Measurements from ENCODE around the gene MYO10.

Gene MYO10

GRCh38 chr5:16869821-16870796 is 66.0 kb downstream of the MYO10 start:
- Histone ChIP-seq H3K4me2 (ENCODE audit: low read length) (no peak overlapping the region), H2AFZ (ENCODE audit: low read depth, low read length) (no peak overlapping the region), H3K79me2 (ENCODE audit: low read length) (no peaks in the 10 kb centered on the region), H3K9me3 (ENCODE audit: insufficient read depth, low read length) (no peaks in the 10 kb centered on the region), H3K27ac (ENCODE audit: low read length) (no peak overlapping the region), H4K20me1 (ENCODE audit: insufficient read depth, low read length) (no peaks in the 10 kb centered on the region), H3K4me1 (ENCODE audit: low read length) (no peaks in the 10 kb centered on the region), H3K4me3 (ENCODE audit: low read length) (no peak overlapping the region), H3K27me3 (ENCODE audit: low read depth, low read length) (no peaks in the 10 kb centered on the region), H3K9ac (ENCODE audit: low read length) (no peak overlapping the region), H3K36me3 (replicated peaks; ENCODE audit: low read depth, low read length) (no peaks in the 10 kb centered on the region)
- TF ChIP-seq EZH2phosphoT487 (IDR thresholded peaks at IDR 0.05; ENCODE audit: low read depth) (no peak), CTCF (IDR thresholded peaks at IDR 0.05; ENCODE audit: low read depth, low read length) (no peak)

GRCh38 chr5:16867577-16867953 is 68.5 kb downstream of the MYO10 start:
- H3K9ac ChIP-seq (ENCODE audit: low read length), result no peak overlapping the region
- H4K20me1 ChIP-seq (ENCODE audit: insufficient read depth, low read length), result no peaks in the 10 kb centered on the region
- no peaks in the 10 kb centered on the region for H3K79me2 ChIP-seq (ENCODE audit: low read length)
- no peaks in the 10 kb centered on the region for H3K9me3 ChIP-seq (ENCODE audit: insufficient read depth, low read length)
- no peak overlapping the region for H3K4me2 ChIP-seq (ENCODE audit: low read length)
- H3K27ac ChIP-seq (ENCODE audit: low read length), result no peak overlapping the region
- no peaks in the 10 kb centered on the region for H3K4me1 ChIP-seq (ENCODE audit: low read length)
- H3K27me3 ChIP-seq (ENCODE audit: low read depth, low read length), result no peaks in the 10 kb centered on the region
- no peak overlapping the region for H3K4me3 ChIP-seq (ENCODE audit: low read length)
- no peak overlapping the region for H2AFZ ChIP-seq (ENCODE audit: low read depth, low read length)
- H3K36me3 ChIP-seq (replicated peaks; ENCODE audit: low read depth, low read length), result no peaks in the 10 kb centered on the region
- TF ChIP-seq CTCF (IDR thresholded peaks at IDR 0.05; ENCODE audit: low read depth, low read length) (no peak), EZH2phosphoT487 (IDR thresholded peaks at IDR 0.05; ENCODE audit: low read depth) (no peak)

- Histone ChIP-seq H3K4me2 (ENCODE audit: low read length) (no peak overlapping the region), H3K79me2 (ENCODE audit: low read length) (no peaks in the 10 kb centered on the region), H3K27me3 (ENCODE audit: low read depth, low read length) (no peaks in the 10 kb centered on the region), H3K4me3 (ENCODE audit: low read length) (no peak overlapping the region), H3K9me3 (ENCODE audit: insufficient read depth, low read length) (no peaks in the 10 kb centered on the region), H3K36me3 (replicated peaks; ENCODE audit: low read depth, low read length) (no peaks in the 10 kb centered on the region), H3K9ac (ENCODE audit: low read length) (no peak overlapping the region), H3K4me1 (ENCODE audit: low read length) (no peaks in the 10 kb centered on the region), H4K20me1 (ENCODE audit: insufficient read depth, low read length) (no peaks in the 10 kb centered on the region), H2AFZ (ENCODE audit: low read depth, low read length) (no peak overlapping the region), H3K27ac (ENCODE audit: low read length) (no peak overlapping the region)
- TF ChIP-seq EZH2phosphoT487 (IDR thresholded peaks at IDR 0.05; ENCODE audit: low read depth) (no peak), CTCF (IDR thresholded peaks at IDR 0.05; ENCODE audit: low read depth, low read length) (no peak)
Measured at GRCh38 chr5:16866795-16867576, 69.1 kb downstream of the MYO10 start.

GRCh38 chr5:16866273-16866672 is 69.8 kb downstream of the MYO10 start:
- Histone ChIP-seq H2AFZ (ENCODE audit: low read depth, low read length) (no peak overlapping the region), H4K20me1 (ENCODE audit: insufficient read depth, low read length) (no peaks in the 10 kb centered on the region), H3K79me2 (ENCODE audit: low read length) (no peaks in the 10 kb centered on the region), H3K27ac (ENCODE audit: low read length) (no peak overlapping the region), H3K4me2 (ENCODE audit: low read length) (no peak overlapping the region), H3K9ac (ENCODE audit: low read length) (no peak overlapping the region), H3K36me3 (replicated peaks; ENCODE audit: low read depth, low read length) (no peaks in the 10 kb centered on the region), H3K9me3 (ENCODE audit: insufficient read depth, low read length) (no peaks in the 10 kb centered on the region), H3K4me1 (ENCODE audit: low read length) (no peaks in the 10 kb centered on the region), H3K4me3 (ENCODE audit: low read length) (no peak overlapping the region), H3K27me3 (ENCODE audit: low read depth, low read length) (no peaks in the 10 kb centered on the region)
- no peak for TF ChIP-seq CTCF (IDR thresholded peaks at IDR 0.05; ENCODE audit: low read depth, low read length)
- TF ChIP-seq EZH2phosphoT487 (IDR thresholded peaks at IDR 0.05; ENCODE audit: low read depth), result no peak

Measured in OCI-LY3 (cell line).